Activated T-helper 17 cell treated with anti-CD3 and anti-CD28 coated beads, Interleukin-2, amount 50 U/mL, for 72 hours (primary cell): ENCODE measurements around the gene SIK3. TPM values are rescaled to one million over a fixed set of nuclear protein-coding genes. Genes with fewer than 3 reads are reported as not detected.

ENCODE experiments used
- ATAC-seq: fragments of 150-1000 bp; cut with Tn5 transposase; replicated peaks from 2 replicates; pipeline ENCODE4 v1.10.0; 2021; ENCODE audit warnings: mild to moderate bottlenecking, moderate library complexity
- H3K27ac Mint-ChIP-seq: one replicate; pipeline ENCODE4 v1.8.0; 2022; ENCODE audit warnings: mixed read lengths
- H3K27me3 Mint-ChIP-seq: one replicate; pipeline ENCODE4 v1.8.0; 2022; ENCODE audit warnings: mixed read lengths
- H3K36me3 Mint-ChIP-seq: one replicate; pipeline ENCODE4 v1.8.0; 2022; ENCODE audit warnings: low read depth, mild to moderate bottlenecking, mixed read lengths
- H3K4me1 Mint-ChIP-seq: one replicate; pipeline ENCODE4 v1.8.0; 2022; ENCODE audit warnings: mixed read lengths
- H3K4me3 Mint-ChIP-seq: one replicate; pipeline ENCODE4 v1.8.0; 2022; ENCODE audit warnings: mild to moderate bottlenecking, mixed read lengths
- H3K9me3 Mint-ChIP-seq: one replicate; pipeline ENCODE4 v1.8.0; 2022; ENCODE audit warnings: mixed read lengths
- total RNA-seq, 2 donors: library from RNA; stranded (reverse); gene quantifications; one replicate each; pipeline ENCODE4 v1.2.3, GENCODE V29; 2022

Gene SIK3
- total RNA-seq, 2 donors from 2014 or later, result 41.9 to 55.7 TPM

DNA sequence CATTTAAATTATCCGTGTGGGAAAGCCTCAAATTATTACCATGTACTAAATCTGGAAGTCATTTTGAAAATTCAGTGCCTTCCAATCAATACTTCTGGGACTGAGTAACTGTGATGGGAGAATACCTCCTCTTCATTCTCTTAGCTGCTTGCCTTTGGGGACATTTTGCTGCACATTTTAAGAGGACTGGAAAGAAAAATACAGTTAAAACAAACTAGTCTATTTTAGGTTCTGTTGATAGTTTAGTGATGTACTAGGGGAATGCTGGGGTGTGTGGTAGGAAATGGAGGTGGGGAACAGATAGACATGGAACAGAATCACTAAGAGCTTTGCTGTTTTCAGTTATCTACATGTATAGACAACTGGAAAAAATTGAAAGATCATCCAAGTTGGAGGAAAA, 195.1 kb downstream of the SIK3 start:
- Mint-ChIP-seq H3K9me3 (peaks cover 9% of the 10 kb centered on the region), H3K27me3 (no peaks in the 10 kb centered on the region), H3K27ac (peak overlapping the region; percentile 79), H3K4me3 (no peak overlapping the region), H3K4me1 (peaks cover 16% of the 10 kb centered on the region), H3K36me3 (peaks cover 53% of the 10 kb centered on the region)
- ATAC-seq, result no peak

DNA sequence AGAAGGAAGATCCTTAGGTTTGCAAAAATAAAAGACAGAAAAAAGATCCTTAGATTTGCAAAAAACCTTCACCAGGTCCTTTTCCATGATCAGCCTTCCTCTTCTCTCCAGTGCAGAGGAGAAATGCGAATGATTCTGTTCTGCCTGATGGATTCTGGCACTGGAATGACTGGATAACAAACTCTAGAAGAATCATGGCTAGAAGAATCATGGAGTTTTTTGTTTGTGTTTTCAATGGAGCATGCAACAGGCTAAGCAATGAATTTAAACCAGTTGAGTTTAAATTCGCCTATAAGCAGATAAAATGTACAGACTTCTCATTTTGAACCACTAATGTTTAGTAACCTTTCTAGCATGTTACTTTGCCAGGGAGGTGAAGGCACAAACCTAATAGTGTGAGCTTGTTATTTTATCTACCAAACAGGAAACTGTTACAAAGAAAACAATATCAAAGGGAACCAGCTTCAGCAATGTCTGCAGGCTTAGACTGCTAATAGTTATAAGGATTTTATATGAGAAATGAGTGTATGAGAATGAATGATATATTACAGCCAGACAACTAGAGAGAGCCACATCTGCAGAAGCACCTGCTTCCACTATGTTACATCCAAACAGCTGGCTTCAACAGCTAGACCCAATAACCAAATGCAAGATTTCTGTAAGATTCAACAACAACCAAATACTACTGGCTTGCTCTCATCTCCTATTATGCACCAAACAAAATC, 196.1 kb downstream of the SIK3 start:
- Mint-ChIP-seq H3K9me3 (peaks cover 9% of the 10 kb centered on the region), H3K36me3 (peaks cover 57% of the 10 kb centered on the region), H3K27me3 (no peaks in the 10 kb centered on the region), H3K27ac (no peak overlapping the region), H3K4me1 (peaks cover 16% of the 10 kb centered on the region), H3K4me3 (no peak overlapping the region)
- ATAC-seq, result no peak

DNA sequence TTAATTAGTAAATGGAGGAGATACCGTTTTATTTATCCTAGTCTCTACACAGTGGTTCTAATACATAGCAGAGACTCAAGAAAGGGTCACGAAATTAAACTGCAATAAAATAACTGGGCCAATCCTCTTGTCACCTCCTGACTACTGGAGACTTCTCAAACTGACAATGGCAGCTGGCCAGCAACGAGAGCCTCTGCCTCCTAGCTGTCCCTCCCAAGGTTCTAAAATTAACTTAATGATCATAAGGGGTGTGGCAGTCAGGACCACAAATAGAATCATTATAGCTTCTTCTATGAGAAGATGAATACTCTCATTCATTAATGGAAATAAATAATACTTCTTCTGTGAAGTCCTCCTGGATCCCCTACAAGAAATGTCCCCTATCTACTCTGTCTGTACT, 197.0 kb downstream of the SIK3 start:
- Mint-ChIP-seq H3K4me1 (peaks cover 16% of the 10 kb centered on the region), H3K36me3 (peaks cover 60% of the 10 kb centered on the region), H3K4me3 (no peak overlapping the region), H3K27me3 (no peaks in the 10 kb centered on the region), H3K27ac (no peak overlapping the region), H3K9me3 (peaks cover 9% of the 10 kb centered on the region)
- no peak for ATAC-seq

DNA sequence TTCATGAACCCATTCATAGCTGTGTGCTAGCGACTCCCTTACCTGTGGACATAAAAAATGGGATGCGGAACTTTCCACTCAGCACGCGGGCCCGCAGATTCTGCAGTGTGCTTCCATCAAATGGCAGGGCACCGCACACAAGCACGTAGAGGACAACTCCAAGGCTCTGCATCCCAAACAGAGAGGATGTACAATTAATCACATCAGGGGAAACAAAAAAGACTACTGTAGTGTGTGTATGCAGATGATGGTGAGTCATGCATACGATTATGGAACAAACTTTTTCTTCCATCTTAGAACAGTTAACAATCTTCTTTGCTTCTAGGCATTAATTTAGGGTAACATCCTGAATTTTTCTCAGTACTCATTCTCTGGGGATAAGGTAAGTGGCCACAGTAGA, 202.0 kb downstream of the SIK3 start:
- Mint-ChIP-seq H3K9me3 (peaks cover 9% of the 10 kb centered on the region), H3K36me3 (peaks cover 76% of the 10 kb centered on the region)

DNA sequence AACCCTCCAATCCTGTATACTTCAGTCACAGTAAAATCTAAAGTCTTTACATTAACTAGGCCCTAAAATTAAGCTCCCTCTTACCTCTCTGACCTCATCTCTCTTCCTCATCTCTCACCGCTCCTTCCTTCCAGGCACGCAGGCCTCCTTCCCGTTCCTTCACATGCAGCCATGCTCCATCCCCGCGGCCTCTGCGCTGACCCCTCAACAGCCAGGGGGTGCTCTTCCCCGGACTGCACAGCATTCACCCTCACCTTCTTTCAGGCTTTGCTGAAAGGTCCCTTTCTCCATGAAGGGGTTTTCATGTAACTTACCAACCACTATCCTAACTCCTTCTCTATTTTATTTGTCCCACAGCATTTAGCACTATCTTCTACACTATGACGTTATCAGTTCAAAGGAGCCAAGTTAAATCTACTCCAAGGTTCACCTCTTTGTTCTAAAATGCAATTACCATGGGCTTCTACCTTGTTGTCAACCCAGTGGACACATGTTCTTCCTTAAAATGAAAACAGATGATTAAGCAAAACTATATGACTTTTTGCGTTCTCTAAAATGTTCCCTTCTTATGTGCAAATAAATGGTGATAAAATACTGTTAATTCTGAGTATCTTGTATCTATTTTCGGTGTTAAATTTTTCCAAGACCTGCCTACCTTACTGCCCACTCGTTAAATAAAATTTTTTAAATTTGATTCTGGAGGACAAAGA, 203.0 kb downstream of the SIK3 start:
- Mint-ChIP-seq H3K4me3 (no peak overlapping the region), H3K4me1 (peaks cover 20% of the 10 kb centered on the region), H3K27ac (peak overlapping the region; percentile 63), H3K27me3 (no peaks in the 10 kb centered on the region), H3K9me3 (peaks cover 4% of the 10 kb centered on the region), H3K36me3 (peaks cover 77% of the 10 kb centered on the region)
- ATAC-seq, result no peak

More for the DNA sequence above, 202.0 kb downstream of the SIK3 start:
- no peak overlapping the region for H3K27ac Mint-ChIP-seq
- peaks cover 13% of the 10 kb centered on the region for H3K4me1 Mint-ChIP-seq
- H3K4me3 Mint-ChIP-seq, result no peak overlapping the region
- ATAC-seq, result no peak
- no peaks in the 10 kb centered on the region for H3K27me3 Mint-ChIP-seq

DNA sequence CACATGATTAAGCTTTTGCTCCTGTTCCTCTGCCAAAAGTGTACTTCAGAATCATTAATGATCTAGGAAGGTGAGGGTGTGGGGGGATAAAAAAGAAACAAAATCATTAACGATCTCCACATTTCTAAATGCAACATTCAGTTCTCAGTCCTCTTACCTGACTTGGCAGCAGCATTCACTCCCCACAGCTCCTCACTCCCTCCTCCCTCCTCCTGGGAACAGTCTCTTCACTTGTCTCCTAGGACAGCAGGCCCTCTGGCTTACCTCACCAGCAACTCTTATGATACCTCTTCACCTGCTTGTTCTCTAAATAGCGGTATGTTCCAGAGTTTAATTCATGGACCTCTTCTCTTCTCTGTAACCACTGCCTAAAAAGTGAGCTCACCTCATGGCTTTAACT, 204.3 kb downstream of the SIK3 start:
- peaks cover 70% of the 10 kb centered on the region for H3K36me3 Mint-ChIP-seq

DNA sequence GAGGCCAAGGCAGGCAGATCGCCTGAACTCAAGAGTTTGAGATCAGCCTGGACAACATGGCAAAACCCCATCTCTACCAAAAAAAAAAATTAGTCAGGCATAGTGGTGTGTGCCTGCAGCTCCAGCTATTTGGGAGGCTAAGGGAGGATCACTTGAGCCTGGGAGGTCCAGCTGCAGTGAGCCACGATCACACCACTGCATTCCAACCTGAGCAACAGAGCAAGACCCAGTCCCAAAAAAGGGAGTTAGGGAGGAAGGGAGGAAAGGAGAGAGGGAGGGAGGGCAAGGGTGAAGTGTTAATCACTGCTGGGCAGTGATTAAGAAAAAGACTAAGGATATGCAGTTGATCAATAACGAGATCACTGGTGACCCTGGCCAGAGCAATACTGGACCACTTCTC, 204.8 kb downstream of the SIK3 start:
- H3K27me3 Mint-ChIP-seq, result no peaks in the 10 kb centered on the region
- peaks cover 70% of the 10 kb centered on the region for H3K36me3 Mint-ChIP-seq
- H3K4me3 Mint-ChIP-seq, result no peak overlapping the region
- ATAC-seq, result no peak
- H3K9me3 Mint-ChIP-seq, result no peaks in the 10 kb centered on the region
- H3K4me1 Mint-ChIP-seq, result peaks cover 25% of the 10 kb centered on the region
- H3K27ac Mint-ChIP-seq, result no peak overlapping the region

More for the DNA sequence above, 204.3 kb downstream of the SIK3 start:
- no peak for ATAC-seq
- peaks cover 25% of the 10 kb centered on the region for H3K4me1 Mint-ChIP-seq
- no peaks in the 10 kb centered on the region for H3K27me3 Mint-ChIP-seq
- H3K27ac Mint-ChIP-seq, result peak overlapping the region; percentile 63
- H3K9me3 Mint-ChIP-seq, result no peaks in the 10 kb centered on the region
- H3K4me3 Mint-ChIP-seq, result no peak overlapping the region

DNA sequence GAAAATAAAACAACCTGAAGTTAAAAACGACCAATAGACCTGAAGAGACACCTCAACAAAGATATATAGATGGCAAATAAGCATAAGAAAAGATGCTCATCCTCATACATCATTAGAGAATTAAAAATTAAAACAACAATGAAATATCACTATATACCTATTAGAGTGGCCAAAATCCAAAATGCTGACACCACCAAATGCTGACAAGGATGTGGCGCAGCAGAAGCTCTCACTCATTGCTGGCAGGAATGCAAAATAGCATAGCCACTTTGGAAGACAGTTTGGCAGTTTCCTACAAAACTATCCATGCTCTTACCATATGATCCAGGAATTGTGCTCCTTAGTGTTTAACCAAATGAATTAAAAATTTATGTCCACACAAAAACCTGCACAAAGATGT, 205.9 kb downstream of the SIK3 start:
- no peaks in the 10 kb centered on the region for H3K27me3 Mint-ChIP-seq
- H3K36me3 Mint-ChIP-seq, result peaks cover 73% of the 10 kb centered on the region
- H3K9me3 Mint-ChIP-seq, result no peaks in the 10 kb centered on the region
- H3K27ac Mint-ChIP-seq, result no peak overlapping the region
- ATAC-seq, result no peak
- peaks cover 25% of the 10 kb centered on the region for H3K4me1 Mint-ChIP-seq
- H3K4me3 Mint-ChIP-seq, result no peak overlapping the region

DNA sequence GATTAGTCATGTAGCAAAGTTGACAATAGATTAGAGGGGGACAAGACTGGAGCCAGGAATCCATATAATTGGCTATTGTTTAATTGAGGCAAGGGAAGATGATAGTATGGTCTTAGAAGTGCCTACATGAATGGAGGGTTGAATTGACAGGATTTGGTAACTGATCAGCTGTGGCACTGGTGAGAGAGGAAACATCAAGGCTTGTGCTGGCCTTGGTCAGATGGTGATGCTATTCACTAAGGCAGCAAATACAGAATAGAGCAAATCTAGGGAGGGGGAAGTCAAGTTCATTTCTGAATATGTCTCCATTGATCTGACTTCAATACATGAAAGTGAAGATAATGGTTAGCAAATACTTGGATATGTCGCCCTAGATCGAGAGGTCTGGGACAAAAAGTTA, 206.5 kb downstream of the SIK3 start:
- Mint-ChIP-seq H3K36me3 (peaks cover 70% of the 10 kb centered on the region), H3K9me3 (no peaks in the 10 kb centered on the region), H3K27ac (no peak overlapping the region), H3K27me3 (no peaks in the 10 kb centered on the region), H3K4me1 (peaks cover 25% of the 10 kb centered on the region), H3K4me3 (no peak overlapping the region)
- ATAC-seq, result no peak

DNA sequence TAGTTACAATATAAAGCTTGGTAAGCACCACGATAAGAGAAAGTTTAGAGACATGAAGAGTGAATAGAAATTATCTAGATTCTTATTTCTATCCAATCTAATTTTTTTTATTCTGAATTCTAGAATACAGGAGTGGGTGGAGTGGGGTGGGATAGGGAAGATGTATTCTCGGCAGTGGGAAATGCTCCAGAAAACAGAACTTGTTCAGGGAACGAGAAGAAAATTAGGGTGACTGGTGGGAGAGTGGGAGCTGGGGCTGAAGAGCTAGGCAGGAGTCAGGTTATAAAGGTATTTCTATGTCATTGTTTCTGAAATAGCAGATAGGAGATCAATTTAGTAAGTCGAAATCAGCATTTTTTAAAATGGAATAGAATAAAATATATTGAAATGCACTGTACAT, 207.6 kb downstream of the SIK3 start:
- Mint-ChIP-seq H3K4me1 (peaks cover 25% of the 10 kb centered on the region), H3K36me3 (peaks cover 69% of the 10 kb centered on the region), H3K9me3 (no peaks in the 10 kb centered on the region), H3K4me3 (peak overlapping the region; percentile 2), H3K27me3 (no peaks in the 10 kb centered on the region), H3K27ac (peak overlapping the region; percentile 61)
- no peak for ATAC-seq

DNA sequence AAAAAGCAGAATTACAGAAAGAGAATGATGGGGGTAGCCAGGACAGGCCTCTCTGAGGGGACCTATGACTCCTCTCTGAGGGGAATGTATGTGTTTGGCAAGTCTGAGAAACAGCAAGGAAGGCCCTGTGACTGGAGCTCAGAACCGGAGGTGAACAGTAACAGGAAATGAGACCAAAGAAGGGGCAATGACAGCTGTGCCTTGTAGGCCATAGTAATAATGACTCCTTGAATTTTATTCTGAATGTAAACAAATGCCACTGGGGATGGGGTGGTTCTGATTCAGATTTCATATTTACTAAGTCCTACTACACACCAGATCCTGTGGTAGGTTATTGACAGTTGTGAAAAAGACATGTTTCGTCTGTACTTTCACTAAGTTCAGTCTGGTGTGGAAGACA, 208.0 kb downstream of the SIK3 start:
- H3K27ac Mint-ChIP-seq, result peak overlapping the region; percentile 61
- peaks cover 65% of the 10 kb centered on the region for H3K36me3 Mint-ChIP-seq
- peak overlapping the region; percentile 2 for H3K4me3 Mint-ChIP-seq
- peaks cover 22% of the 10 kb centered on the region for H3K4me1 Mint-ChIP-seq
- no peaks in the 10 kb centered on the region for H3K9me3 Mint-ChIP-seq
- peak; percentile 91 for ATAC-seq
- H3K27me3 Mint-ChIP-seq, result no peaks in the 10 kb centered on the region

DNA sequence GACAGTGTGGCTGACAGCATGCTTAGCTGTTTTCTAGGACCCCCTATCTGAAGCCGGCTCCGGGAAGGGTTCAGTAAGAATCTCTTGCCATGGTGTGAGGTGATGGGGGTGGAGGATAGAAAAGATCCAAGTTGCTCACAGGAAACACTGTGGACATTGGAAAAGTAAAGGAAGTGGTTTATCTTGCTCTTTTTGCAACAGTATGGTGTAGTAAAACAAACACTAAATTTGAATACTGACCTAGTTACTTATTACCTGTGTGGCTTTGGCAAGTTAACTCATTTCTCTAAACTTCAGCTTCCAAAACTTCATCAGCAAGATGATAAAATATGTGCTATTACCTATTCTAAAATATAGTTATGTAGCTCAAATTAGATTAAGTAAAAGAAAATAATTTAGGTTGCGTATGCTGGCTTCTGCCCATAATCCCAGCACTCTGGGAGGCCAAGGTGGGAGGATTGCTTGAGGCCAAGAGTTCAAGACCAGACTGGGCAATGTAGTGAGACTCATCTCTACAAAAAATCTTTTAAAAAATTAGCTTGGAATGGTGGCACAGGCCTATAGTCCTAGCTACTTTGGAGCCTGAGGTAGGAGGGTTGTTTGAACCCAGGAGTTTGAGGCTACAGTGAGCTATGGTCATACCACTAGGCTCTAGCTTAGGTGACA, 209.2 kb downstream of the SIK3 start:
- Mint-ChIP-seq H3K27ac (no peak overlapping the region), H3K4me3 (no peak overlapping the region)
- no peak for ATAC-seq

DNA sequence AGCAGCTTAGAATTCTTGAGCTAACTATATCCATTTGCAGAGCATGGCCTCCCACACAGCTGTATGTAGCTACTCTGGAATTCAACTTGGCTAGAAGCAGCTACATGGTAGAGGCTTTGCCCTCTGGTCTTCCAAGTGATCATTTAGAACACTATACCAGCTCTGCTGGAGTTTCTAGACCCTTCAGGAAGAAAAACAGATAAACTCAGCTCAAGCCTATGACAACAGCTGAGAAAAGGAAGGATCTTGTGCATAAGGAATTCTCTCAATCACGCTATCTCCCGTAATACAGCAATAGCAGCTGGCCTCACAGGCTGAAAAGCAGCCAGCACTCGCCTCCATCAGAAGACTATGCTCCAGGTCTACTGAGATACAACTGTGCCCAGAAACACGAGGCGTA, 210.2 kb downstream of the SIK3 start:
- no peak overlapping the region for H3K4me3 Mint-ChIP-seq
- peak overlapping the region; percentile 37 for H3K27ac Mint-ChIP-seq
- peaks cover 19% of the 10 kb centered on the region for H3K4me1 Mint-ChIP-seq
- no peaks in the 10 kb centered on the region for H3K9me3 Mint-ChIP-seq
- H3K27me3 Mint-ChIP-seq, result no peaks in the 10 kb centered on the region
- ATAC-seq, result no peak
- peaks cover 48% of the 10 kb centered on the region for H3K36me3 Mint-ChIP-seq

More for the DNA sequence above, 209.2 kb downstream of the SIK3 start:
- Mint-ChIP-seq H3K4me1 (peaks cover 19% of the 10 kb centered on the region), H3K36me3 (peaks cover 53% of the 10 kb centered on the region), H3K27me3 (no peaks in the 10 kb centered on the region), H3K9me3 (no peaks in the 10 kb centered on the region)

DNA sequence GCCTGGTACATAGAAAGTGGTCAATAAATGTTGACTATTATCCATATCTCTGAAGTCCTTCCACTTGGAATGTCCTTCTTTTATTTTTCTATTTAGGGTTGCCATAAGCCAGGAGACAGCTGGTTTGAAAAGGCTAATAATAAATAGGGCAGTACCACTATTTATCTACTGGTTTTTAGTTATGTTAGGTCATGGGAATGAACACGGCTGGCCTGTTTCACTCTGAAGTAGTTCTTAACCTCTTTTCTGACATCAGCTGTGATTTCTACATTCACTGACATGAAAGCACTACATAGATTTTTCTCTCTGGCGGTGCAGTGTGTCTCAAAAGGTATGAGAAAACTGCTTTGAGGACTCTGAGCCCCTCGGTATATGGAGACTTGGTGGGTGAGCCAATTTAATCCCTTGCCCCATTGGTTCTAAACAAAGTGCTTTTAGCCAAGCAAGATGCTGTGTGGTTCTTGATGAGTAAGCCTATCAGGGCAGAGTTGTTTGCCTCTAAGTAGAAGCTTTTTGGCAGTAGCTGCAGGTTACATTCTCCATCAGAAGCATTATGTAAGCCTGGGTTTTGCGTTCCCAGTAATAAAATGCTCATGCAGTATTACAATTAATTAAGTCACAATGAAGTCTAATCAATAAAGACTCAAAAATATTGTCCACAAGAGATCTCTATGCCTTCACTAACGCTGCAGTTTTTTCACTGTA, 212.1 kb downstream of the SIK3 start:
- ATAC-seq, result no peak
- Mint-ChIP-seq H3K4me1 (peaks cover 26% of the 10 kb centered on the region), H3K9me3 (no peaks in the 10 kb centered on the region), H3K36me3 (peaks cover 45% of the 10 kb centered on the region), H3K27ac (peak overlapping the region; percentile 17), H3K27me3 (no peaks in the 10 kb centered on the region), H3K4me3 (no peak overlapping the region)
